Fibroblast of lung (primary cell): Measurements from ENCODE around the gene STON1.

Experiments
- EZH2 ChIP-seq: IDR thresholded peaks from 2 replicates; pipeline ENCODE4 v1.5.1; 2012; ENCODE audit warnings: low read length, control low read depth, mild to moderate bottlenecking; ENCODE audit errors: missing control alignments
- TF ChIP-seq, protein P1 (sequence below), 2 donors: IDR thresholded peaks in 1 of 2; conservative IDR thresholded peaks in 1 of 2; 1 replicate in 1 of 2; 2 replicates in 1 of 2; pipeline ENCODE4 v1.5.1; 2011 to 2012; ENCODE audit warnings: low read length in 2 of 2, control low read depth in 1 of 2, inconsistent platforms in 1 of 2, low read depth in 1 of 2, mild to moderate bottlenecking in 1 of 2

DNA sequence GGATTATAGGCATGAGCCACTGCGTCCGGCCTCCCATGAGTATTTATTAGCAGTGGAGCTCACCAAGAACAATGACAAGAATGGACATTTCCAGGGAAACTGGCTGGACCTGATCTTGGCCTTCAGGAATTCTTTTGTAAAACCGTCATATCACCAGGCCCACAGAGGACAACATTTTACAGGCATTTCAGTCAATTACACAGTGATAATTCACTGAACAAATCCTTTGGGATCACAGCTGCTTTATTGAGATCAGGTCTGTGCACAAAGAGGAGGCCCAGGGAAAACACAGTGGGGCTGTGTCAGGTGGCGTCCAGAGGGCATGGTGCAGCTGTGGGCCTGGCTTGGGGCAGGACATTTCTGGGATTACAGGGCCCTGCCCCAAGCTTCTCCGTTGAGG, 57.6 kb downstream of the STON1 start:
- TF ChIP-seq, protein P1, sequence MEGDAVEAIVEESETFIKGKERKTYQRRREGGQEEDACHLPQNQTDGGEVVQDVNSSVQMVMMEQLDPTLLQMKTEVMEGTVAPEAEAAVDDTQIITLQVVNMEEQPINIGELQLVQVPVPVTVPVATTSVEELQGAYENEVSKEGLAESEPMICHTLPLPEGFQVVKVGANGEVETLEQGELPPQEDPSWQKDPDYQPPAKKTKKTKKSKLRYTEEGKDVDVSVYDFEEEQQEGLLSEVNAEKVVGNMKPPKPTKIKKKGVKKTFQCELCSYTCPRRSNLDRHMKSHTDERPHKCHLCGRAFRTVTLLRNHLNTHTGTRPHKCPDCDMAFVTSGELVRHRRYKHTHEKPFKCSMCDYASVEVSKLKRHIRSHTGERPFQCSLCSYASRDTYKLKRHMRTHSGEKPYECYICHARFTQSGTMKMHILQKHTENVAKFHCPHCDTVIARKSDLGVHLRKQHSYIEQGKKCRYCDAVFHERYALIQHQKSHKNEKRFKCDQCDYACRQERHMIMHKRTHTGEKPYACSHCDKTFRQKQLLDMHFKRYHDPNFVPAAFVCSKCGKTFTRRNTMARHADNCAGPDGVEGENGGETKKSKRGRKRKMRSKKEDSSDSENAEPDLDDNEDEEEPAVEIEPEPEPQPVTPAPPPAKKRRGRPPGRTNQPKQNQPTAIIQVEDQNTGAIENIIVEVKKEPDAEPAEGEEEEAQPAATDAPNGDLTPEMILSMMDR (conservative IDR thresholded peaks at IDR 0.05 in 1 of 2, IDR thresholded peaks at IDR 0.05 in 1 of 2; ENCODE audit: low read depth in 1 of 2, low read length in 2 of 2): no peak
- TF ChIP-seq EZH2: no peak
